GM12891 (cell line): ENCODE data around the gene SMOC2.

Source experiments
- PAX5 ChIP-seq: IDR thresholded peaks from 2 replicates; pipeline ENCODE4 v1.6.1; 2011; ENCODE audit warnings: low read length, moderate library complexity, mild to moderate bottlenecking; ENCODE audit not compliant: insufficient read depth, severe bottlenecking
- POLR2A ChIP-seq: IDR thresholded peaks from 2 replicates; pipeline ENCODE4 v1.6.1; 2011; ENCODE audit warnings: low read depth, low read length, control low read depth
- POLR2AphosphoS5 ChIP-seq: IDR thresholded peaks from 2 replicates; pipeline ENCODE4 v1.6.1; 2011; ENCODE audit warnings: low read depth, low read length, control low read depth
- POU2F2 ChIP-seq: IDR thresholded peaks from 2 replicates; pipeline ENCODE4 v1.6.1; 2011; ENCODE audit warnings: low read depth, mild to moderate bottlenecking, control low read depth, low read length, moderate library complexity
- SPI1 ChIP-seq: IDR thresholded peaks from 2 replicates; pipeline ENCODE4 v1.6.1; 2011; ENCODE audit warnings: low read depth, low read length, control low read depth
- TAF1 ChIP-seq: IDR thresholded peaks from 2 replicates; pipeline ENCODE4 v1.6.1; 2011; ENCODE audit warnings: low read depth, low read length, control low read depth

DNA sequence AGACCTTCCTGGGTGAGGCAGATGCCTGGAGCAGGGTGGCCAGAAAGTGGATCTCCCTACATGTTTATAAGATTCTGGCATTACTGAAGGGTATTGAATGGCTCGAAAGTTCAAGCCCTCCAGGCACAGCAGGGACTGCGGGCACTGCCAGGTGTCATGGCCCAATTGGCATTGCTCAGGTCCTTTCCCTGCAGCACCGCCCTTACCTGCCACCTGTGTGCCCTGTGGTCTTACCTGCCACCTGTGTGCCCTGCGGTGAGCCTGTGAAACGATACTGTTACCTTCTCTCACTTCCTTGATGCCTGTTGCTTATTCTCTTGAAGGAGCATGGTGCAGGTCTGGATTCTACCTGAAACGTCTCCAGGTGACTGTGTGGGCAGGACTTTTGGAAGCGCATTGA lies 32.2 kb downstream of the SMOC2 start:
- no peak for TF ChIP-seq SPI1
- TF ChIP-seq POLR2AphosphoS5: no peak
- TF ChIP-seq POLR2A: no peak
- TF ChIP-seq TAF1: no peak
- no peak for TF ChIP-seq POU2F2
- no peak for TF ChIP-seq PAX5
